Astrocyte (in vitro differentiated cells and primary cell): ENCODE data around the gene FILIP1L.

ENCODE experiments used
- EZH2 ChIP-seq: IDR thresholded peaks from 2 replicates; pipeline ENCODE4 v1.6.1; 2012; ENCODE audit warnings: mild to moderate bottlenecking, low read length, inconsistent platforms; ENCODE audit not compliant: insufficient read depth
- TF ChIP-seq, protein P1 (sequence below): IDR thresholded peaks from 2 replicates; pipeline ENCODE4 v1.5.1; 2011; ENCODE audit warnings: low read depth, mild to moderate bottlenecking, inconsistent platforms, low read length, moderate library complexity; ENCODE audit not compliant: insufficient read depth

- TF ChIP-seq, protein P1, sequence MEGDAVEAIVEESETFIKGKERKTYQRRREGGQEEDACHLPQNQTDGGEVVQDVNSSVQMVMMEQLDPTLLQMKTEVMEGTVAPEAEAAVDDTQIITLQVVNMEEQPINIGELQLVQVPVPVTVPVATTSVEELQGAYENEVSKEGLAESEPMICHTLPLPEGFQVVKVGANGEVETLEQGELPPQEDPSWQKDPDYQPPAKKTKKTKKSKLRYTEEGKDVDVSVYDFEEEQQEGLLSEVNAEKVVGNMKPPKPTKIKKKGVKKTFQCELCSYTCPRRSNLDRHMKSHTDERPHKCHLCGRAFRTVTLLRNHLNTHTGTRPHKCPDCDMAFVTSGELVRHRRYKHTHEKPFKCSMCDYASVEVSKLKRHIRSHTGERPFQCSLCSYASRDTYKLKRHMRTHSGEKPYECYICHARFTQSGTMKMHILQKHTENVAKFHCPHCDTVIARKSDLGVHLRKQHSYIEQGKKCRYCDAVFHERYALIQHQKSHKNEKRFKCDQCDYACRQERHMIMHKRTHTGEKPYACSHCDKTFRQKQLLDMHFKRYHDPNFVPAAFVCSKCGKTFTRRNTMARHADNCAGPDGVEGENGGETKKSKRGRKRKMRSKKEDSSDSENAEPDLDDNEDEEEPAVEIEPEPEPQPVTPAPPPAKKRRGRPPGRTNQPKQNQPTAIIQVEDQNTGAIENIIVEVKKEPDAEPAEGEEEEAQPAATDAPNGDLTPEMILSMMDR: no peak
- TF ChIP-seq EZH2: no peak
Measured at GRCh38 chr3:99938270-99938911, 175.9 kb downstream of the FILIP1L start.
